ENCODE measurements around the gene FAM13A.
"Not testable (repeated sequence)": the region's sequence is repeated elsewhere in the genome, so short reads cannot be mapped to it uniquely, and the experiment has no call there.

Gene FAM13A

GRCh38 chr4:88999392-88999930 lies 57.5 kb downstream of the FAM13A start:
- DNase-seq (ENCODE audit: low spot score), result no peak

- no peak for DNase-seq (ENCODE audit: low spot score)
Observed at GRCh38 chr4:88998891-88999290, 58.1 kb downstream of the FAM13A start.

GRCh38 chr4:88998001-88998400 lies 59.0 kb downstream of the FAM13A start:
- no peak for DNase-seq (ENCODE audit: low spot score)

- no peak for DNase-seq (ENCODE audit: low spot score)
Observed at GRCh38 chr4:88995874-88996273, 61.1 kb downstream of the FAM13A start.

GRCh38 chr4:88995257-88995656 lies 61.7 kb downstream of the FAM13A start:
- DNase-seq (ENCODE audit: low spot score), result not testable (repeated sequence)

GRCh38 chr4:88993246-88993645 lies 63.7 kb downstream of the FAM13A start:
- no peak for DNase-seq (ENCODE audit: low spot score)

GRCh38 chr4:88991746-88992145 lies 65.2 kb downstream of the FAM13A start:
- no peak for DNase-seq (ENCODE audit: low spot score)

- DNase-seq (ENCODE audit: low spot score), result no peak
Observed at GRCh38 chr4:88989990-88990389, 67.0 kb downstream of the FAM13A start.

GRCh38 chr4:88985088-88985773 lies 71.8 kb downstream of the FAM13A start:
- peak; percentile 16 for DNase-seq (ENCODE audit: low spot score)

GRCh38 chr4:88982757-88983156 lies 74.2 kb downstream of the FAM13A start:
- no peak for DNase-seq (ENCODE audit: low spot score)

GRCh38 chr4:88981993-88982392 lies 75.0 kb downstream of the FAM13A start:
- DNase-seq (ENCODE audit: low spot score), result no peak

GRCh38 chr4:88981556-88981955 lies 75.4 kb downstream of the FAM13A start:
- no peak for DNase-seq (ENCODE audit: low spot score)

GRCh38 chr4:88979276-88979675 lies 77.7 kb downstream of the FAM13A start:
- DNase-seq (ENCODE audit: low spot score), result no peak

- DNase-seq (ENCODE audit: low spot score), result no peak
Observed at GRCh38 chr4:88976775-88977035, 80.3 kb downstream of the FAM13A start.

- DNase-seq (ENCODE audit: low spot score), result no peak
Observed at GRCh38 chr4:88975958-88976774, 80.8 kb downstream of the FAM13A start.

- DNase-seq (ENCODE audit: low spot score), result no peak
Observed at GRCh38 chr4:88971536-88971935, 85.4 kb downstream of the FAM13A start.

GRCh38 chr4:88969746-88970145 lies 87.2 kb downstream of the FAM13A start:
- DNase-seq (ENCODE audit: low spot score), result no peak

- DNase-seq (ENCODE audit: low spot score), result no peak
Observed at GRCh38 chr4:88969271-88969670, 87.7 kb downstream of the FAM13A start.

- DNase-seq (ENCODE audit: low spot score), result no peak
Observed at GRCh38 chr4:88967883-88968331, 89.1 kb downstream of the FAM13A start.

- DNase-seq (ENCODE audit: low spot score), result no peak
Observed at GRCh38 chr4:88965053-88965452, 91.9 kb downstream of the FAM13A start.

GRCh38 chr4:88964450-88964849 lies 92.5 kb downstream of the FAM13A start:
- peak; percentile 16 for DNase-seq (ENCODE audit: low spot score)

GRCh38 chr4:88963817-88964216 lies 93.2 kb downstream of the FAM13A start:
- DNase-seq (ENCODE audit: low spot score), result no peak

- no peak for DNase-seq (ENCODE audit: low spot score)
Observed at GRCh38 chr4:88962396-88962795, 94.6 kb downstream of the FAM13A start.
